ENCODE measurements around the gene ZNF446. TPM values are rescaled to one million over a fixed set of nuclear protein-coding genes. Genes with fewer than 3 reads are reported as not detected.

The ZNF446 gene
- total RNA-seq (15.0 and 18.5 TPM in 2 replicates), polyA plus RNA-seq (12.9 and 18.9 TPM in 2 replicates), polyA minus RNA-seq (11.0 and 13.5 TPM in 2 replicates)
- 10.9 TPM for total RNA-seq (2013)

DNA sequence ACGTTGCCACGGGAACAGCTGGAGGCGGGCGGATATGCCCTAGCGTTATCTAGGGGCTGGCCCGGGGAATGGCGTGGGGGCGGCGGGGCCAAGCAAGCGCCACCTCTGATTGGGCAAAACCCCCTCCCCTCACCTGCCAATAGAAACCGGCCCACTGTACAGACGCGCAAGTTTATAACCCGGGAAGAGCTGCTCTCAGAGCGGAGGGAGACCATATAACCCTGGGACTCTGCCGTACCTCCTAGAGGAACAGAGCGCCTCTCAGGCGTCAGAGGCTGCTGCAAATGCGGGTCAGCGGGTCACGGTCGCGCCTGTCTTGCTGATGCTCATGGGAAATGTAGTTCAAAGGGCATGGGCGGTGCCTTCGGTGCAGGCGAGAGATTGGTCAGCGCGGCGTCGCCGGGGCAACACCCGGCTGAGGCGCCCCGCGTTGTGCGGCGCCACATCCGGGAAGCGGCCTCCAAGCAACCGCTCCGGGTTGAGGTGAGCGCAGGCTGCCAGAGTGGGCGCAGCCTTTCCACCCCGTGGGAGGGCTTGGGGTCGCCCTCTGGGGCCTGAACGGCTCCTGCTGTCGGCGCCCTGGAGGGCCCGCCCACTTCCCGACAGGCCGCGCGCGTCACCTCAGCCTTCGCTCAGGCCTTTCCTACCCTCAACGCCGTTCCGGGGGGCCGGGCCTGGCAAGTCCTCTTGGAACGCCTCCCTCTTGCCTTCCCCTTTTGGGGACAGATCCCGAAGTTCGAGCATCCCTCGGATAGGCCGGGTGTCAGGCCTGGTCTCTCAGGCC lies at the start of gene ZNF446:
Gene ZNF446 (plus strand): TSS at position 639 of the 784 bp plus-strand sequence. CDS start 867 bp downstream, outside the sequence.
- no peaks in the 10 kb centered on the region for H3K27me3 ChIP-seq (replicated peaks in 1 of 4; ENCODE audit: control extremely low read depth in 1 of 4, control insufficient read depth in 3 of 4, insufficient read depth in 4 of 4, low read length in 3 of 4)
- H2AFZ ChIP-seq (ENCODE audit: insufficient read depth, low read depth, low read length, poor library complexity, severe bottlenecking), result peak within 1 kb of the TSS; percentile 78
- Mint-ChIP-seq H3K9me3 (ENCODE audit: insufficient read depth) (no peaks in the 10 kb centered on the region), H3K4me3 (peak within 1 kb of the TSS; percentile 98), H3K27ac (peak within 1 kb of the TSS; percentile 98), H3K4me1 (peaks cover 20% of the 10 kb centered on the region), H3K27me3 (no peaks in the 10 kb centered on the region)
- intact Hi-C loops (cut with micrococcal nuclease), result loop anchor here (1.0 to 5.0 kb wide), 14 partner anchors 10 to 293 kb away; partner anchors contain the start of genes ERVK3-1, MZF1, TRIM28 and ZNF132
- peaks cover 4 to 13% of the 10 kb centered on the region in 2 experiments for H3K36me3 ChIP-seq (replicated peaks in 1 of 2; ENCODE audit: control extremely low read depth in 1 of 2, control insufficient read depth in 1 of 2, extremely low read depth in 1 of 2, insufficient read depth in 2 of 2, low read length in 1 of 2)
- peak within 1 kb of the TSS; percentile 82 to 89 for H3K27ac ChIP-seq (ENCODE audit: low read length in 2 of 2)
- DNase-seq (peak; percentile 97), ATAC-seq (ENCODE audit: low read depth) (peak; percentile 89)
- H4K20me1 ChIP-seq (ENCODE audit: control insufficient read depth, insufficient read depth, low read length, poor library complexity, severe bottlenecking), result no peaks in the 10 kb centered on the region
- under 1% methylated on average over 58 of the region's 64 CpGs for WGBS (ENCODE audit: insufficient coverage)
- H3K9me3 ChIP-seq (ENCODE audit: control extremely low read depth in 1 of 3, control insufficient read depth in 2 of 3, insufficient read depth in 1 of 3, low read length in 2 of 3), result no peaks in the 10 kb centered on the region
- H3K79me2 ChIP-seq (ENCODE audit: control insufficient read depth, insufficient read depth, low read length), result no peaks in the 10 kb centered on the region
- CTCF ChIA-PET, result interaction anchor here (1.3 kb wide), 1 partner anchor 194 kb away, joined by 5 read pairs; no protein-coding TSS in a partner anchor
- peak within 1 kb of the TSS; percentile 69 for H3K9ac ChIP-seq (ENCODE audit: low read length)
- peak within 1 kb of the TSS; percentile 39 to 85 (median 70) for H3K4me3 ChIP-seq (ENCODE audit: control extremely low read depth in 1 of 5, extremely low read depth in 1 of 5, insufficient read depth in 1 of 5, low read depth in 2 of 5, low read length in 4 of 5)
- peaks cover 14 to 18% of the 10 kb centered on the region in 2 donors for H3K4me1 ChIP-seq (ENCODE audit: control insufficient read depth in 2 of 2, insufficient read depth in 2 of 2, low read length in 2 of 2)
- POLR2A ChIA-PET, result interaction anchor here (1.0 to 1.3 kb wide), 5 partner anchors 22 to 95 kb away, joined by 3 to 4 read pairs (median 3); partner anchors contain the start of genes ZBTB45, ZNF132 and ZNF837
- no peak for TF ChIP-seq EZH2 (IDR thresholded peaks at IDR 0.05; ENCODE audit: borderline replicate concordance, insufficient read depth, low read depth, low read length, poor library complexity, severe bottlenecking)
- TF ChIP-seq, protein P1, sequence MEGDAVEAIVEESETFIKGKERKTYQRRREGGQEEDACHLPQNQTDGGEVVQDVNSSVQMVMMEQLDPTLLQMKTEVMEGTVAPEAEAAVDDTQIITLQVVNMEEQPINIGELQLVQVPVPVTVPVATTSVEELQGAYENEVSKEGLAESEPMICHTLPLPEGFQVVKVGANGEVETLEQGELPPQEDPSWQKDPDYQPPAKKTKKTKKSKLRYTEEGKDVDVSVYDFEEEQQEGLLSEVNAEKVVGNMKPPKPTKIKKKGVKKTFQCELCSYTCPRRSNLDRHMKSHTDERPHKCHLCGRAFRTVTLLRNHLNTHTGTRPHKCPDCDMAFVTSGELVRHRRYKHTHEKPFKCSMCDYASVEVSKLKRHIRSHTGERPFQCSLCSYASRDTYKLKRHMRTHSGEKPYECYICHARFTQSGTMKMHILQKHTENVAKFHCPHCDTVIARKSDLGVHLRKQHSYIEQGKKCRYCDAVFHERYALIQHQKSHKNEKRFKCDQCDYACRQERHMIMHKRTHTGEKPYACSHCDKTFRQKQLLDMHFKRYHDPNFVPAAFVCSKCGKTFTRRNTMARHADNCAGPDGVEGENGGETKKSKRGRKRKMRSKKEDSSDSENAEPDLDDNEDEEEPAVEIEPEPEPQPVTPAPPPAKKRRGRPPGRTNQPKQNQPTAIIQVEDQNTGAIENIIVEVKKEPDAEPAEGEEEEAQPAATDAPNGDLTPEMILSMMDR (IDR thresholded peaks at IDR 0.05), result no peak
- peak within 1 kb of the TSS; percentile 91 for H3K4me2 ChIP-seq (replicated peaks; ENCODE audit: low read depth, low read length, poor library complexity, severe bottlenecking)

DNA sequence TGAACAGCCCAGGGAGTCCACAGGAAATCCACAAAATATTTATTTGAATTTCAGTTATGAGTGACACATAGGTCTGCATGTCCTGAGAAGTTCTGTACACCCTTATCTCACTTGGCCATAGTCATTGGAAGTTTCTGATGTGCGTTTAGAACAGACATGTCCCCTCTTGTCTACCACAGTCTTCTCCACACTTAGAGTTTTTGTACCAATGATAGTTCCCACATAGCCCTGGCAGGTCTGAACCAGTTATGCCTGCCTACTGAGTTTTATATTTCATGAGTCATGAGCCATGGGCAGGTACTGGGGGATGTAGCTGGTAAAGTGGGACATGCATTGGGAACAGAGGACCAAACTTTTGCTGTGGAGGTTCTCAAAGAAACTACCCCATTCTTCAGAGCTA lies 47.5 kb upstream of the ZNF446 start:
- DNase-seq (no peak), ATAC-seq (ENCODE audit: low read depth) (no peak)
- no peak overlapping the region for H3K4me2 ChIP-seq (replicated peaks; ENCODE audit: low read depth, low read length, poor library complexity, severe bottlenecking)
- TF ChIP-seq, protein P1 (IDR thresholded peaks at IDR 0.05), result no peak
- no peak for TF ChIP-seq EZH2 (IDR thresholded peaks at IDR 0.05; ENCODE audit: borderline replicate concordance, insufficient read depth, low read depth, low read length, poor library complexity, severe bottlenecking)
- H3K27ac ChIP-seq (ENCODE audit: low read length in 2 of 2), result no peak overlapping the region
- Mint-ChIP-seq H3K9me3 (ENCODE audit: insufficient read depth) (peaks cover 23% of the 10 kb centered on the region), H3K27ac (no peak overlapping the region), H3K4me3 (no peak overlapping the region), H3K27me3 (no peaks in the 10 kb centered on the region), H3K4me1 (no peaks in the 10 kb centered on the region)
- H3K4me1 ChIP-seq (ENCODE audit: control insufficient read depth in 2 of 2, insufficient read depth in 2 of 2, low read length in 2 of 2), result no peaks in the 10 kb centered on the region
- H2AFZ ChIP-seq (ENCODE audit: insufficient read depth, low read depth, low read length, poor library complexity, severe bottlenecking), result no peak overlapping the region
- intact Hi-C loops (cut with micrococcal nuclease), result no loop called here
- no peaks in the 10 kb centered on the region for H4K20me1 ChIP-seq (ENCODE audit: control insufficient read depth, insufficient read depth, low read length, poor library complexity, severe bottlenecking)
- 100% methylated on average over 1 of the region's 1 CpG for WGBS (ENCODE audit: insufficient coverage)
- no peak overlapping the region for H3K9ac ChIP-seq (ENCODE audit: low read length)
- H3K27me3 ChIP-seq (replicated peaks in 1 of 4; ENCODE audit: control extremely low read depth in 1 of 4, control insufficient read depth in 3 of 4, insufficient read depth in 4 of 4, low read length in 3 of 4), result no peaks in the 10 kb centered on the region
- ChIA-PET POLR2A (no interaction called here), CTCF (no interaction called here)
- no peak overlapping the region for H3K4me3 ChIP-seq (ENCODE audit: control extremely low read depth in 1 of 5, extremely low read depth in 1 of 5, insufficient read depth in 1 of 5, low read depth in 2 of 5, low read length in 4 of 5)
- peaks cover 5 to 69% (median 57%) of the 10 kb centered on the region in 3 donors for H3K9me3 ChIP-seq (ENCODE audit: control extremely low read depth in 1 of 3, control insufficient read depth in 2 of 3, insufficient read depth in 1 of 3, low read length in 2 of 3)
- H3K36me3 ChIP-seq (replicated peaks in 1 of 2; ENCODE audit: control extremely low read depth in 1 of 2, control insufficient read depth in 1 of 2, extremely low read depth in 1 of 2, insufficient read depth in 2 of 2, low read length in 1 of 2), result peaks cover 0 to 10% of the 10 kb centered on the region in 2 experiments
- H3K79me2 ChIP-seq (ENCODE audit: control insufficient read depth, insufficient read depth, low read length), result no peaks in the 10 kb centered on the region
